Sigmoid colon (tissue), 7 donors: ENCODE data around the gene KLF17. TPM values are rescaled to one million over a fixed set of nuclear protein-coding genes. Genes with fewer than 3 reads are reported as not detected.
"Not testable (repeated sequence)": the region's sequence is repeated elsewhere in the genome, so short reads cannot be mapped to it uniquely, and the experiment has no call there.

Source experiments
- DNase-seq: peaks from one replicate; pipeline ENCODE4 v3.0.0-alpha.2; 2019
- H3K27ac ChIP-seq, 4 donors: fragments of 200-600 bp; sonication (generic); one replicate each; pipeline ENCODE4 v1.5.1; 2016 to 2019; ENCODE audit warnings: mild to moderate bottlenecking in 1 of 4
- H3K27me3 ChIP-seq, 3 donors: fragments of 200-600 bp; sonication (generic); one replicate each; pipeline ENCODE4 v1.5.1; 2019; ENCODE audit warnings: mild to moderate bottlenecking in 1 of 3
- H3K36me3 ChIP-seq, 4 donors: fragments of 200-600 bp; sonication (generic); one replicate each; pipeline ENCODE4 v1.5.1; 2016 to 2019
- H3K4me1 ChIP-seq, 4 donors: fragments of 200-600 bp; sonication (generic); one replicate each; pipeline ENCODE4 v1.5.1; 2017 to 2019
- H3K4me3 ChIP-seq, 4 donors: fragments of 200-600 bp; sonication (generic); one replicate each; pipeline ENCODE4 v1.5.1; 2017 to 2019; ENCODE audit warnings: mild to moderate bottlenecking in 2 of 4, moderate library complexity in 1 of 4
- H3K9me3 ChIP-seq, 4 donors: fragments of 200-600 bp in 3 of 4; sonication (generic) in 3 of 4; one replicate each; pipeline versions ENCODE4 v1.5.1 to v1.6.1; 2013 to 2019
- CTCF ChIP-seq, 4 experiments: fragments of 450-650 bp in 3 of 4; fragments of 200-600 bp in 1 of 4; IDR thresholded peaks; one replicate each; pipeline ENCODE4 v1.5.1; 2016 to 2019; ENCODE audit warnings: antibody characterized with exemption in 4 of 4, mild to moderate bottlenecking in 3 of 4, moderate library complexity in 2 of 4
- EP300 ChIP-seq, 4 donors: sonication (generic); formaldehyde crosslinking; IDR thresholded peaks; one replicate each; pipeline ENCODE4 v1.6.1; 2017; ENCODE audit warnings: antibody characterized with exemption in 4 of 4
- POLR2A ChIP-seq, 2 donors: fragments of 450-650 bp; IDR thresholded peaks; one replicate each; pipeline ENCODE4 v1.6.1; 2016; ENCODE audit warnings: antibody characterized with exemption in 2 of 2, mild to moderate bottlenecking in 2 of 2, moderate library complexity in 2 of 2
- POLR2AphosphoS5 ChIP-seq, 4 donors: sonication (generic); formaldehyde crosslinking; IDR thresholded peaks; one replicate each; pipeline ENCODE4 v1.6.1; 2017; ENCODE audit warnings: antibody characterized with exemption in 4 of 4
- whole genome bisulfite sequencing, 2 donors: extraction: QIAGEN DNeasy Blood & Tissue Kit; methylation state at CpG; one replicate each; pipeline ENCODE4 v1.1.7; 2013; 5-methylcytosine and 5-hydroxymethylcytosine counted together
- intact Hi-C: fragments of 100-400 bp; cut with DNase I; formaldehyde crosslinking; loops from one replicate; pipeline ENCODE4 v1.15.1; 2023
- polyA plus RNA-seq, 3 donors: library from polyadenylated mRNA; stranded (reverse); fragments of 200-250 nt; gene quantifications; one replicate each; pipeline ENCODE4 v1.2.3, GENCODE V29; 2013
- total RNA-seq, 4 donors: library from RNA; depleted of rRNA; stranded (reverse); fragments of >200 nt; gene quantifications; one replicate each; pipeline ENCODE4 v1.1.0, GENCODE V29; 2016
- donor health status: healthy with polysubstance abuse.
- donor health status: Bipolar disorder and iron deficiency.
- donor health status: healthy.

Gene KLF17
- total and polyA plus RNA-seq, 7 donors = 0.16 to 0.68 (median 0.28) TPM; not detected in 4

DNA sequence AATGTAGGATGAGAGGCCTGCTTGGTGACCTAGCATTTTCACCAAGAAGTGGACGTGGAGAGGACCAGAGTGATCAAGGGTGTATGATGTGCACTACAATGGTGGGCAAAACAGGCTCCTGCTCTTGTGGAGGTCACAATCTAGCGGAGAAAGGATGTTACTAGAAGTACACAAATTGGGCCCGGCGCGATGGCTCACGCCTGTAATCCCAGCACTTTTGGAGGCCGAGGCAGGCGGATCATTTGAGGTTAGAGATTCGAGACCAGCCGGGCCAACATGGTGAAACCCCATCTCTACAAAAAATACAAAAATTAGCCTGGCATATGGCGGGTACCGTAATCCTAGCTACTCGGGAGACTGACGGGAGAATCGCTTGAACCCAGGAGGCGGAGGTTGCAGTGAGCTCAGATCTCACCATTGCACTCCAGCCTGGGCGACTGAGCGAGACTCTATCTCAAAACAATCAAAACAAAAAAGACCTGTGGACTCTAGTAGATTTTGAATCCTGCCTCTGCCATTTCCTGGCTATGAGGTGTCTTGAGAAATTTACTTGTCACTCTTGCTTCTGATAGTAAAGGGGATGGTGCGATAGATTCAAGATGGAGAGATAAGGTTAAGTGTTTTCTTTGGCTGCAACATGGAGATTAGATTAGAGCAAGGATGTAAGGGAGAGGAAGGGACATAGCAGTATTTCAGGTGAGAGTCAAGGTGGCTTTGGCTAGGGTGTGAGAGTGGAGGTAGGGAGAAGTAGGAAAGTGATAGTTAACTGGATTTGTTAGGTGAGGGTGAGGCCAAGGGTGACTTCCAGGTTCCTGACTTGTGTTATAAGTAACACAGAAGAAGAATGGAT is 15.7 kb downstream of the KLF17 start:
- no peak for DNase-seq
- WGBS, 2 donors = 93 to 94% methylated on average over 19 of the region's 19 CpGs
- Histone ChIP-seq H3K4me1 (no peaks in the 10 kb centered on the region), H3K27ac (no peak overlapping the region), H3K27me3 (no peaks in the 10 kb centered on the region), H3K4me3 (no peak overlapping the region), H3K36me3 (no peaks in the 10 kb centered on the region), H3K9me3 (no peaks in the 10 kb centered on the region)
- no peak for TF ChIP-seq EP300 (IDR thresholded peaks at IDR 0.05)
- TF ChIP-seq POLR2AphosphoS5 (IDR thresholded peaks at IDR 0.05) = no peak
- TF ChIP-seq POLR2A (IDR thresholded peaks at IDR 0.05) = no peak
- TF ChIP-seq CTCF (IDR thresholded peaks at IDR 0.05) = no peak
- intact Hi-C loops = no loop called here

GRCh38 chr1:44135886-44136285 is 17.3 kb downstream of the KLF17 start:
- Histone ChIP-seq H3K27ac (no peak overlapping the region), H3K4me3 (no peak overlapping the region), H3K9me3 (no peaks in the 10 kb centered on the region), H3K36me3 (no peaks in the 10 kb centered on the region), H3K4me1 (no peaks in the 10 kb centered on the region), H3K27me3 (no peaks in the 10 kb centered on the region)
- no peak for TF ChIP-seq POLR2AphosphoS5 (IDR thresholded peaks at IDR 0.05)
- TF ChIP-seq POLR2A (IDR thresholded peaks at IDR 0.05) = no peak
- no peak for TF ChIP-seq CTCF (IDR thresholded peaks at IDR 0.05)
- TF ChIP-seq EP300 (IDR thresholded peaks at IDR 0.05) = no peak
- intact Hi-C loops = no loop called here
- DNase-seq = no peak
- 47 to 73% methylated on average over 2 of the region's 2 CpGs for WGBS, 2 donors

DNA sequence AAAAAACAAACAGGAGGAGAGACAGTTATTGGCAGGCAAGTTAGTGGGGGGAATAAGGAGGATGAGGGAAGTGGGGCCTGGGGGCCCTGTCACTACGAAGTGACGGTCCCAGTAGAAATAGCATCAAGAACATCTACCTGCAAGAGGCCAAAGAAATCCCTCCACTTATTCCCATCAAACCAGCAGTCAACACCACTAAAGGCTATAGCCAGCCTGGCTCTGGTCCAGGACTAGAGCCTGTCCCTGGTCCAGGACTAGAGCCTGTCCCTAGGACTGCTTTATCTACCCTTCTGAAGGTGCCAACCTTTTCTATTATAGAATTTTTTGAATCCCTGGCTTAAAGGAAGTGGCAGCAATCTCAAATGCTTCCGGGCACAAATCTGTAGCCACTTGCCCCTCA is 19.6 kb downstream of the KLF17 start:
- no peaks in the 10 kb centered on the region for H3K36me3 ChIP-seq
- DNase-seq = no peak
- TF ChIP-seq EP300 (IDR thresholded peaks at IDR 0.05) = no peak
- TF ChIP-seq CTCF (IDR thresholded peaks at IDR 0.05) = no peak
- no peak for TF ChIP-seq POLR2AphosphoS5 (IDR thresholded peaks at IDR 0.05)
- no peak for TF ChIP-seq POLR2A (IDR thresholded peaks at IDR 0.05)
- H3K4me3 ChIP-seq = no peak overlapping the region
- no peaks in the 10 kb centered on the region for H3K4me1 ChIP-seq
- intact Hi-C loops = no loop called here
- no peaks in the 10 kb centered on the region for H3K27me3 ChIP-seq
- H3K9me3 ChIP-seq = no peaks in the 10 kb centered on the region
- H3K27ac ChIP-seq = no peak overlapping the region
- 87 to 95% methylated on average over 3 of the region's 3 CpGs for whole genome bisulfite sequencing, 2 donors

- WGBS, 2 donors = 85 to 87% methylated on average over 8 of the region's 8 CpGs
- DNase-seq, H3K36me3 ChIP-seq, intact Hi-C loops, H3K27ac ChIP-seq, H3K9me3 ChIP-seq, H3K4me3 ChIP-seq, H3K27me3 ChIP-seq, H3K4me1 ChIP-seq: not testable (repeated sequence)
Measured at GRCh38 chr1:44139565-44139964, 20.9 kb downstream of the KLF17 start.

- Histone ChIP-seq H3K27me3 (no peaks in the 10 kb centered on the region), H3K36me3 (no peaks in the 10 kb centered on the region), H3K9me3 (peaks cover 0 to 7% (median 2%) of the 10 kb centered on the region in 4 donors), H3K4me3 (no peak within 1 kb of the TSS), H3K4me1 (no peaks in the 10 kb centered on the region), H3K27ac (no peak within 1 kb of the TSS)
- 86 to 89% methylated on average over 1 of the region's 1 CpG for WGBS, 2 donors
- DNase-seq = no peak
- TF ChIP-seq POLR2AphosphoS5 (IDR thresholded peaks at IDR 0.05) (no peak), POLR2A (IDR thresholded peaks at IDR 0.05) (no peak), CTCF (IDR thresholded peaks at IDR 0.05) (no peak), EP300 (IDR thresholded peaks at IDR 0.05) (no peak)
- intact Hi-C loops = no loop called here
Measured at GRCh38 chr1:44141531-44141930, 22.9 kb downstream of the KLF17 start, which contains the start of gene KLF18. TSS of gene KLF18 (minus strand) at chr1:44141631. CDS start at chr1:44141631, 0 bp downstream.
